Fibroblast of mammary gland (primary cell): ENCODE measurements around the gene BAIAP2L2.

Source experiments
- DNase-seq: peaks from one replicate; pipeline ENCODE4 v3.0.0-alpha.2; 2010; ENCODE audit warnings: low read depth
- H3K4me3 ChIP-seq: 2 replicates; pipeline ENCODE4 v1.5.1; 2011; ENCODE audit warnings: low read depth, mild to moderate bottlenecking, low read length, moderate library complexity; ENCODE audit not compliant: control insufficient read depth
- CTCF ChIP-seq: conservative IDR thresholded peaks from 2 replicates; pipeline ENCODE4 v1.5.1; 2011; ENCODE audit warnings: low read depth, low read length, inconsistent platforms; ENCODE audit not compliant: control insufficient read depth, insufficient read depth

Gene BAIAP2L2

GRCh38 chr22:38049812-38050619 lies 60.5 kb downstream of the BAIAP2L2 start:
- no peak for DNase-seq
- no peak for TF ChIP-seq CTCF
- H3K4me3 ChIP-seq = no peak overlapping the region

- TF ChIP-seq CTCF = no peak
- no peak overlapping the region for H3K4me3 ChIP-seq
- DNase-seq = no peak
Measured at GRCh38 chr22:38046070-38046748, 64.3 kb downstream of the BAIAP2L2 start.

- no peak for DNase-seq
- TF ChIP-seq CTCF = no peak
- H3K4me3 ChIP-seq = no peak overlapping the region
Measured at GRCh38 chr22:38043151-38044039, 67.1 kb downstream of the BAIAP2L2 start.

- H3K4me3 ChIP-seq = no peak overlapping the region
- no peak for DNase-seq
- TF ChIP-seq CTCF = no peak
Measured at GRCh38 chr22:38042488-38042790, 68.0 kb downstream of the BAIAP2L2 start.

- no peak for DNase-seq
- TF ChIP-seq CTCF = no peak
- H3K4me3 ChIP-seq = no peak overlapping the region
Measured at GRCh38 chr22:38041760-38042487, 68.6 kb downstream of the BAIAP2L2 start.
